IPS-20b (cell line): ENCODE data around the gene ANXA2.

ENCODE experiments used
- H3K27ac ChIP-seq: one replicate; pipeline ENCODE4 v1.5.1; 2013; ENCODE audit warnings: low read length
- H3K27me3 ChIP-seq: 2 replicates; pipeline ENCODE4 v1.6.1; 2013; ENCODE audit warnings: mild to moderate bottlenecking, low read length, inconsistent platforms; ENCODE audit not compliant: insufficient read depth
- H3K36me3 ChIP-seq: 2 replicates; pipeline ENCODE4 v1.6.1; 2013; ENCODE audit warnings: low read depth, mild to moderate bottlenecking, inconsistent platforms, low read length, moderate library complexity; ENCODE audit not compliant: insufficient read depth
- H3K4me1 ChIP-seq: 2 replicates; pipeline ENCODE4 v1.6.1; 2013; ENCODE audit warnings: mild to moderate bottlenecking, control low read depth, inconsistent platforms, low read length, moderate library complexity; ENCODE audit not compliant: insufficient read depth
- H3K4me3 ChIP-seq: 2 replicates; pipeline ENCODE4 v1.5.1; 2013; ENCODE audit warnings: mild to moderate bottlenecking, low read length, inconsistent platforms
- H3K9ac ChIP-seq: 2 replicates; pipeline ENCODE4 v1.6.1; 2013; ENCODE audit warnings: low read depth, mild to moderate bottlenecking, inconsistent platforms, low read length, moderate library complexity
- H3K9me3 ChIP-seq: 2 replicates; pipeline ENCODE4 v1.6.1; 2013; ENCODE audit warnings: mild to moderate bottlenecking, low read depth, low read length, inconsistent platforms; ENCODE audit not compliant: insufficient read depth

Gene ANXA2

DNA sequence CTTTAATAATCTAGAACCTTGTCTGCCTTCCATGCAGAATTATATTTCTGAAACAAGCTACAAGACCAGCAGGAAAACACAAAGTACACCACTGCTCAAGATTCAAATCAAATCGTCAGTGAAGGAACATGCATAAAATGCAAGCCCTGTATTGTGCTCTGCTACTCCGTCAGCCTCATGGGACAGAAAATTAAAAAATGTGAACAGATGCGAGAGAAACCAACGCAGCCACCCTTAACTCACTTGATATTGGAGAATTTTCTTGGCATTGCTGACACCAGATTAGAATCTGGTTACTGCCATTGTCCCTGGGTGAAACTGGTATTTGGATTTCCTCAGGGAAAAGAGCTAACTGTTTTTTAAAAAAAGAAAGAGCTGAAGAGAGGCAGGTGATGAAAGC, 23.6 kb downstream of the ANXA2 start:
- no peaks in the 10 kb centered on the region for H3K9me3 ChIP-seq
- H3K27ac ChIP-seq: no peak overlapping the region
- no peak overlapping the region for H3K4me3 ChIP-seq
- H3K9ac ChIP-seq: peak overlapping the region; percentile 8; the same call in 1 of the 2 replicates
- peaks cover 19% of the 10 kb centered on the region for H3K27me3 ChIP-seq
- H3K36me3 ChIP-seq: peaks cover 12% of the 10 kb centered on the region; the same call in 1 of the 2 replicates
- H3K4me1 ChIP-seq: peaks cover 20% of the 10 kb centered on the region

- peaks cover 23% of the 10 kb centered on the region for H3K27me3 ChIP-seq
- peaks cover 12% of the 10 kb centered on the region; the same call in 1 of the 2 replicates for H3K36me3 ChIP-seq
- H3K9ac ChIP-seq: no peak overlapping the region; the same call in 1 of the 2 replicates
- no peak overlapping the region for H3K27ac ChIP-seq
- no peak overlapping the region for H3K4me3 ChIP-seq
- peaks cover 20% of the 10 kb centered on the region for H3K4me1 ChIP-seq
- no peaks in the 10 kb centered on the region for H3K9me3 ChIP-seq
Observed at GRCh38 chr15:60373745-60374144, 24.0 kb downstream of the ANXA2 start.

- Histone ChIP-seq H3K36me3 (peaks cover 12% of the 10 kb centered on the region; the same call in 1 of the 2 replicates), H3K27me3 (peaks cover 27% of the 10 kb centered on the region), H3K27ac (no peak overlapping the region), H3K9ac (no peak overlapping the region), H3K9me3 (no peaks in the 10 kb centered on the region), H3K4me3 (no peak overlapping the region), H3K4me1 (peaks cover 20% of the 10 kb centered on the region)
Observed at GRCh38 chr15:60373327-60373726, 24.5 kb downstream of the ANXA2 start.

GRCh38 chr15:60372756-60373155, 25.0 kb downstream of the ANXA2 start:
- no peak overlapping the region for H3K27ac ChIP-seq

DNA sequence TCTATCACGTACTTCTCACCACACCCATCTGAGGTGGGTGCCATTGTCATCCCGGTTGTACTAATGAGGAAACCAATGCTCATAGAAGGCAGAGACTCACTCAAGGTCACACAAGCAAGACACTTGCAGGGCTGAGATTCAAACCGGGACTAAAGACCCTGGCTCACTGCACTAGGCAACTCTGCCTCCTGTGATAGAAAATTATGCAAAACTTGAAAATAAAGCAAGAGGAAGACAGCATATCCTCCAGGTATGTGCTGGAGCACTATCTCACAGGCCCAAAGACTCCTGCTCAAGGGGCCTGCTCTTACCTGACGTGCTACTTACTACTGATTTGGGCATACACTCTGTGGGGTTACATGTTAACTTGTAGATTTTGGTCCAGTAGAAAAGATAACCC, 25.6 kb downstream of the ANXA2 start:
- Histone ChIP-seq H3K9ac (no peak overlapping the region), H3K4me1 (peaks cover 20% of the 10 kb centered on the region), H3K4me3 (no peak overlapping the region), H3K36me3 (peaks cover 12% of the 10 kb centered on the region; the same call in 1 of the 2 replicates), H3K9me3 (no peaks in the 10 kb centered on the region), H3K27ac (no peak overlapping the region), H3K27me3 (peaks cover 27% of the 10 kb centered on the region)

More at GRCh38 chr15:60372756-60373155, 25.0 kb downstream of the ANXA2 start:
- peaks cover 27% of the 10 kb centered on the region for H3K27me3 ChIP-seq
- no peaks in the 10 kb centered on the region for H3K9me3 ChIP-seq
- H3K4me3 ChIP-seq: no peak overlapping the region
- H3K4me1 ChIP-seq: peaks cover 20% of the 10 kb centered on the region
- H3K36me3 ChIP-seq: peaks cover 12% of the 10 kb centered on the region; the same call in 1 of the 2 replicates
- no peak overlapping the region for H3K9ac ChIP-seq

DNA sequence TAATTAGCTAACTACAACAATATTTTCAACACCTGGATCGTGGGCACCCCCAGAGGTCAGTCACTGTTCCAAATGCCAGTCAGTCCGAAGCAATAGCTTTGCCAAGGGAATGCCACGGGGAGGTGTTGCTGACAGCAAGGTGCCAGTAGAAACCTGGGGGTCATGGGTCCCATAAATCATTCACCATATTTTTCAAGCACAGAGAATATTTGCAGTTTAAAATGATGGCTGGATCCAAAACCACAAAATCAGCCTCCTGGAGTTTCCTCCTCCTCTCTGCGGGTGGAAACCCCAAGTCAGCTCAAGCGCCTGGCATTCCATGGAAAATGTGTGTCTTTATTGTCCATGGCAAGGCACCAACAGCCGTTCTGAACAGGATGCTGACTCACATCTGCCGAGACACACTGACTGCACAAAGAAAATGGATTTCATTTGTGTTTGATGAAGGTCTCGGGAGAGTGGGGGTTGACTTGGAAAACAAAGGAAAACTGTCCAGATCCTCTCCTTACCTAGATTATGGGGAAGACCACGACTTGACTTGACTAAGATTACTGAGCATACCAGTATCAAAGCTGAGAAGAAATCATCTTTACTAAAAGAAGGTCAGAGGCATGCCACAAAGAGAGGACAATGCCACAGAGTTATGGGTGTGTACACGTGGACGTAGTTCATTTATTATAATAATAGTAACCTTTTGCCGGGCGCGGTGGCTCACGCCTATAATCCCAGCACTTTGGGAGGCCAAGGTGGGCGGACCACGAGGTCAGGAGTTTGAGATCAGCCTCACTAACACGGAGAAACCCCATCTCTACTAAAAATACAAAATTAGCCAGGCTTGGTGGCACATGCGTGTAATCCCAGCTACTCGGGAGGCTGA, 26.4 kb downstream of the ANXA2 start:
- Histone ChIP-seq H3K27ac (no peak overlapping the region), H3K27me3 (peaks cover 27% of the 10 kb centered on the region)

DNA sequence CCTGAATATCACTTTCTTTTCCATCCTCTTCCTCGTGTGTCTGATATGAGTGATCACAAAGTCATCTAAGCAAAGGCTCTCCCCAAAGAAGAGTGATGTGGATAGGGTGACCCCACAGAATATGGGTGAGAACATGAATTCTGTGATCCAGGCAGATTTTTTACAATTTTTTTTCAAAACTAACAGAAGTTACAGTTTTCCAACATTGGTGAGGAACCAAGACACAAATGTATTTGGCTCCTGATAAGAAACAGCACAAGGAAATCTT, 27.0 kb downstream of the ANXA2 start:
- Histone ChIP-seq H3K36me3 (peaks cover 12% of the 10 kb centered on the region; the same call in 1 of the 2 replicates), H3K27me3 (peaks cover 27% of the 10 kb centered on the region), H3K9me3 (no peaks in the 10 kb centered on the region), H3K27ac (no peak overlapping the region), H3K4me1 (peaks cover 15% of the 10 kb centered on the region), H3K4me3 (no peak overlapping the region), H3K9ac (no peak overlapping the region)

More for the DNA sequence above, 26.4 kb downstream of the ANXA2 start:
- no peaks in the 10 kb centered on the region for H3K9me3 ChIP-seq
- H3K4me1 ChIP-seq: peaks cover 17% of the 10 kb centered on the region
- no peak overlapping the region for H3K4me3 ChIP-seq
- no peak overlapping the region for H3K9ac ChIP-seq
- peaks cover 12% of the 10 kb centered on the region; the same call in 1 of the 2 replicates for H3K36me3 ChIP-seq

DNA sequence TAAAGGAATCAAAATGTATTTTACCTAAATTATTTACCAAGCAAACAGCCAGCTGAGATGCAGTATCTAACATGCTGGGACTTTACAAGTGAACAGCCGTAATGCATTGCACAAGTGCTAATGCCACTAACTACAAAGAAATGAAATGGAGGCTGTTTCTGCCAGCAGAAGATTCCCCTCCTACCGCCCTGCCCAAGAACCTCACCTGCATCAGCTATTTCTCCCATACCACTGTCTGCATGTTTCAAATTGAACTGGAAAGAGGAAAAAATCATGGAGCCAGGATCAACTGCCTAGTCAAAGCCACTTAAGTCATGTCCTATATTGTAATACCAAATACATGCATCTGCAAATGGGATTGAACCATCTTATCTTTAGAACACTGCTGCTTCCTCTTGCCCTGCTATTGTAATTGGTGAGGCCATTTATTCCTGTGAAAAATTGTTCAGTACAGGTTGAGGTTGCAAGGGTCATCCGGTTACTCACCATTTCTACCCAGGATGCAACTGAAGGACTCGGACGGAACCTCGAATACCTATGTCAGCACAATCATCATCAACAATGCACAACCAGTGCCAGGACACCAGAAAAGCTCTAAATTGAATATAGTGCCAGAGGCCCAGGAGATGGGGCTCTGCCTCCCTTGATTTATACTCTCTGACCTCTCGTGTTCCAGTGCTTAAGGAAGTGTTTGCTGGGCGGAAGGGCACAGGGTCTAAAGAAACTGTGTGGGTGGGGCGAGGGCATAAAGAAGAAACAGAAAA, 27.5 kb downstream of the ANXA2 start:
- Histone ChIP-seq H3K4me1 (peaks cover 11% of the 10 kb centered on the region), H3K9ac (no peak overlapping the region), H3K27me3 (peaks cover 27% of the 10 kb centered on the region), H3K9me3 (no peaks in the 10 kb centered on the region), H3K27ac (no peak overlapping the region), H3K36me3 (peaks cover 12% of the 10 kb centered on the region; the same call in 1 of the 2 replicates), H3K4me3 (no peak overlapping the region)

GRCh38 chr15:60369696-60370095, 28.1 kb downstream of the ANXA2 start:
- H3K9ac ChIP-seq: no peak overlapping the region
- H3K4me3 ChIP-seq: no peak overlapping the region
- no peak overlapping the region for H3K27ac ChIP-seq
- H3K27me3 ChIP-seq: peaks cover 27% of the 10 kb centered on the region
- H3K4me1 ChIP-seq: peaks cover 5% of the 10 kb centered on the region; the same call in 1 of the 2 replicates
- H3K9me3 ChIP-seq: no peaks in the 10 kb centered on the region
- H3K36me3 ChIP-seq: peaks cover 12% of the 10 kb centered on the region; the same call in 1 of the 2 replicates

GRCh38 chr15:60364612-60364924, 33.2 kb downstream of the ANXA2 start:
- Histone ChIP-seq H3K36me3 (peaks cover 27% of the 10 kb centered on the region), H3K27ac (no peak overlapping the region), H3K9ac (no peak overlapping the region)

GRCh38 chr15:60363903-60364611, 33.7 kb downstream of the ANXA2 start:
- Histone ChIP-seq H3K9me3 (no peaks in the 10 kb centered on the region), H3K4me3 (no peak overlapping the region), H3K27me3 (peaks cover 6% of the 10 kb centered on the region; the same call in 1 of the 2 replicates), H3K9ac (no peak overlapping the region), H3K36me3 (peaks cover 27% of the 10 kb centered on the region), H3K27ac (no peak overlapping the region), H3K4me1 (no peaks in the 10 kb centered on the region)

More at GRCh38 chr15:60364612-60364924, 33.2 kb downstream of the ANXA2 start:
- H3K9me3 ChIP-seq: no peaks in the 10 kb centered on the region
- no peaks in the 10 kb centered on the region for H3K4me1 ChIP-seq
- peaks cover 11% of the 10 kb centered on the region; the same call in 1 of the 2 replicates for H3K27me3 ChIP-seq
- H3K4me3 ChIP-seq: no peak overlapping the region
